Heart left ventricle (tissue), 16 donors: Measurements from ENCODE around the gene ZNF674. TPM values are rescaled to one million over a fixed set of nuclear protein-coding genes. Genes with fewer than 3 reads are reported as not detected.

ENCODE experiments used
- ATAC-seq, 4 donors: fragments of 200-7000 bp; cut with Tn5 transposase; one replicate each; pipeline ENCODE4 v1.9.1; 2020 to 2022; ENCODE audit warnings: moderate library complexity in 4 of 4, mild to moderate bottlenecking in 3 of 4, moderate number of reproducible peaks in 1 of 4
- DNase-seq, 5 donors: peaks; one replicate each; pipeline ENCODE4 v3.0.0-alpha.2; 2020
- H3K27ac ChIP-seq, 12 donors: fragments of 200-600 bp; sonication (generic) in 4 of 12; one replicate each; pipeline versions ENCODE4 v1.5.0 to v1.8.0; 2016 to 2022; ENCODE audit warnings: mild to moderate bottlenecking in 2 of 12
- H3K27me3 ChIP-seq, 9 donors: fragments of 200-600 bp; sonication (generic) in 2 of 9; one replicate each; pipeline versions ENCODE4 v1.5.1 to v1.8.0; 2016 to 2022; ENCODE audit warnings: mild to moderate bottlenecking in 3 of 9
- H3K36me3 ChIP-seq, 9 donors: fragments of 200-600 bp; sonication (generic) in 2 of 9; one replicate each; pipeline versions ENCODE4 v1.5.0 to v1.8.0; 2018 to 2022; ENCODE audit warnings: mild to moderate bottlenecking in 2 of 9
- H3K4me1 ChIP-seq, 12 donors: fragments of 200-600 bp; sonication (generic) in 4 of 12; one replicate each; pipeline versions ENCODE4 v1.5.0 to v1.8.0; 2016 to 2022; ENCODE audit warnings: mild to moderate bottlenecking in 3 of 12
- H3K4me3 ChIP-seq, 12 donors: fragments of 200-600 bp; sonication (generic) in 4 of 12; one replicate each; pipeline versions ENCODE4 v1.5.0 to v1.8.0; 2017 to 2022; ENCODE audit warnings: mild to moderate bottlenecking in 9 of 12, moderate library complexity in 4 of 12
- H3K9me3 ChIP-seq, 12 donors: fragments of 200-600 bp; sonication (generic) in 4 of 12; one replicate each; pipeline versions ENCODE4 v1.5.0 to v1.8.0; 2016 to 2022; ENCODE audit warnings: mild to moderate bottlenecking in 1 of 12
- CTCF ChIP-seq, 12 donors: fragments of 200-600 bp; sonication (generic) in 4 of 12; IDR thresholded peaks; one replicate each; pipeline versions ENCODE4 v1.5.0 to v1.8.0; 2018 to 2022; ENCODE audit warnings: antibody characterized with exemption in 12 of 12, mild to moderate bottlenecking in 5 of 12
- POLR2A ChIP-seq, 2 donors: fragments of 450-650 bp; IDR thresholded peaks; one replicate each; pipeline ENCODE4 v1.6.1; 2017; ENCODE audit warnings: antibody characterized with exemption in 2 of 2, mild to moderate bottlenecking in 2 of 2, moderate library complexity in 2 of 2
- WGBS, 4 donors: extraction: QIAGEN DNeasy Blood & Tissue Kit in 2 of 4; methylation state at CpG; one replicate each; pipeline versions ENCODE4 v1.1.5 to v1.1.7; 2013 to 2018; 5-methylcytosine and 5-hydroxymethylcytosine counted together
- intact Hi-C, 10 donors: fragments of 100-400 bp; cut with DNase I; formaldehyde crosslinking; loops; one replicate each; pipeline versions ENCODE4 v1.11.1 to v1.14.2; 2022
- polyA plus RNA-seq, 2 donors: library from polyadenylated mRNA; stranded (reverse); fragments of 200-250 nt; gene quantifications; one replicate each; pipeline ENCODE4 v1.2.3, GENCODE V29; 2013
- total RNA-seq, 9 donors: library from RNA; depleted of rRNA in 2 of 9; stranded (reverse); fragments of >200 nt in 2 of 9; fragmentation: NEBNext Ultra II Directional in 3 of 9; extraction: Animal tissue kit (Norgen Biotek cat#: 25700) in 3 of 9; gene quantifications; one replicate each; pipeline versions ENCODE4 v1.1.0 to v1.2.4, GENCODE V29; 2016 to 2023
- donor health status: ischemic (EF 13 %, LVEDD 7.1; RV severe dilation, severe dysfunction).
- donor health status: healthy with polysubstance abuse.
- donor health status: DM: no; HTN: yes; CAD: no.
- donor health status: DM: no; HTN: no; CAD: no.
- donor health status: ischemic (EF 25% LVEDD 6.9; RV normal size, moderate dysfunction).
- donor health status: ischemic (EF 25% LVEDD 5.7; RV mildly dilated, moderate dysfunction).
- donor health status: healthy.
- donor health status: DM: yes; HTN: yes; CAD: no.
- donor health status: ischemic (EF 35%, LVEDD 5.7; RV mildly dilated, moderate dysfunction).
- donor health status: nonischemic (EF 11% LVEDD 7.7; RV severe dilation, severe dysfunction).
- donor health status: DM: yes; HTN: yes; CAD: no.
- donor health status: PGD.
- donor health status: ischemic (EF 29% LVEDD 5.4; RV normal size, mild dysfunction).
- donor health status: nonischemic (EF 23%, LVEDD 6.1; RV moderate dilation, normal function).

The ZNF674 gene
- total and polyA plus RNA-seq, 11 donors, result 0.81 to 5.6 (median 2.6) TPM

GRCh38 chrX:46580613-46581012 is 35.4 kb upstream of the ZNF674 start:
- DNase-seq (no peak), ATAC-seq (no peak)
- Histone ChIP-seq H3K4me1 (peaks cover 0 to 50% (median 27%) of the 10 kb centered on the region in 12 donors), H3K4me3 (no peak overlapping the region), H3K36me3 (no peaks in the 10 kb centered on the region), H3K27me3 (no peaks in the 10 kb centered on the region), H3K27ac (no peak overlapping the region), H3K9me3 (no peaks in the 10 kb centered on the region)
- WGBS, 4 donors, result 92 to 97% (median 93%) methylated on average over 6 of the region's 6 CpGs
- intact Hi-C loops, result no loop called here
- TF ChIP-seq CTCF (IDR thresholded peaks at IDR 0.05) (no peak), POLR2A (IDR thresholded peaks at IDR 0.05) (no peak)

- no peak overlapping the region for H3K27ac ChIP-seq
- no peak for DNase-seq
- peaks cover 0 to 43% (median 20%) of the 10 kb centered on the region in 12 donors for H3K4me1 ChIP-seq
- H3K9me3 ChIP-seq, result no peaks in the 10 kb centered on the region
- intact Hi-C loops, result no loop called here
- H3K4me3 ChIP-seq, result no peak overlapping the region
- no peak for ATAC-seq
- H3K27me3 ChIP-seq, result no peaks in the 10 kb centered on the region
- WGBS, 4 donors, result 94 to 96% (median 95%) methylated on average over 1 of the region's 1 CpG
- H3K36me3 ChIP-seq, result no peaks in the 10 kb centered on the region
- TF ChIP-seq CTCF (IDR thresholded peaks at IDR 0.05) (no peak), POLR2A (IDR thresholded peaks at IDR 0.05) (no peak)
These were observed 34.0 kb upstream of the ZNF674 start for GRCh38 chrX:46579250-46579649.

- H3K27me3 ChIP-seq, result no peaks in the 10 kb centered on the region
- H3K36me3 ChIP-seq, result no peaks in the 10 kb centered on the region
- intact Hi-C loops, result no loop called here
- WGBS, 4 donors, result 35 to 54% (median 47%) methylated on average over 7 of the region's 7 CpGs
- no peak for DNase-seq
- peak overlapping the region in 10 of 12 donors; percentile 9 to 89 (median 68) for H3K4me3 ChIP-seq
- ATAC-seq, result peak in 3 of 4 donors; percentile 33 to 35 (median 34)
- peak overlapping the region; percentile 32 to 85 (median 80) for H3K27ac ChIP-seq
- TF ChIP-seq CTCF (IDR thresholded peaks at IDR 0.05) (no peak), POLR2A (IDR thresholded peaks at IDR 0.05) (no peak)
- no peaks in the 10 kb centered on the region for H3K9me3 ChIP-seq
- peaks cover 0 to 29% (median 10%) of the 10 kb centered on the region in 12 donors for H3K4me1 ChIP-seq
These were observed 32.2 kb upstream of the ZNF674 start for GRCh38 chrX:46577221-46578005.

- H3K27ac ChIP-seq, result peak overlapping the region in 11 of 12 donors; percentile 32 to 85 (median 81)
- DNase-seq, result peak in 4 of 5 donors; percentile 36 to 48 (median 46)
- WGBS, 4 donors, result 28 to 54% (median 34%) methylated on average over 3 of the region's 3 CpGs
These were observed 31.2 kb upstream of the ZNF674 start for GRCh38 chrX:46576458-46576857.

More at GRCh38 chrX:46576458-46576857, 31.2 kb upstream of the ZNF674 start:
- Histone ChIP-seq H3K9me3 (no peaks in the 10 kb centered on the region), H3K27me3 (no peaks in the 10 kb centered on the region), H3K4me1 (peaks cover 0 to 23% (median 7%) of the 10 kb centered on the region in 12 donors), H3K4me3 (peak overlapping the region in 11 of 12 donors; percentile 10 to 89 (median 67)), H3K36me3 (no peaks in the 10 kb centered on the region)
- TF ChIP-seq POLR2A (IDR thresholded peaks at IDR 0.05), result no peak
- TF ChIP-seq CTCF (IDR thresholded peaks at IDR 0.05), result peak in 2 of 12 donors; percentile 0 to 14
- ATAC-seq, result peak in 3 of 4 donors; percentile 21 to 59 (median 27)
- intact Hi-C loops, result loop anchor here in 1 of 10 donors (1.0 kb wide), 1 partner anchor 66 kb away; no protein-coding TSS in a partner anchor
